Measurements from ENCODE around the gene PKM.

The PKM gene

GRCh38 chr15:72233769-72234168, 2.8 kb upstream of the PKM start:
- no peak for DNase-seq

DNA sequence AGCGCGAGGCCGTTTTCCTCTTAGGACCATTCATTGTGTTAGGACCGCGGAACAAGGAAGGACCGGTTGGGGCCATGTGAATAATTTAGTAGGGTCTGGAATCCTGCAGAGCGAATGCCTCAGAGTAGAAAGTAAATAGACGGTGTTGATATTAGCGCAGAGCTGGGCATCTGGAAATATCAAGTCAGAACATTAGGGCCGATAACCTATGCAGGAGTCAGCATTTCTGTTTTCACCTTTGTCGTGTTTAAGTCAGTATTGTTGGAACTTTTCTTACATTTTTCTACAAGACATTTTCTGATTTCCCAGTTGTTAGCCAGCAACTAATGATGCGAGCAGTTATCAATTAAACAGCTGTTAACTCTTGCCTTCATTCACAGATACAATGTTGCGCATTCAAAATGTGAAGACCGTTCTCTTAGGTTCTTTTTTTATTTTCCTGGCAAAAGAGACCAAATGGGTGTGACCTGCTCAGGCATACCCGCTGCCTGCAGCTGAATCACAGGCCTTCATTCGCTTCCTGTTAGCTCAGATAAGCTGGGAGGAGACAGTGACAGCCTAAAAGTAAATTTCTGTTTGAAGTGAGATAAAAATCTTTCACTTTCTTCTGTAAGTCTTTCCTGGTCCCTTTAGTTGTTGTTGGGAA, 966 bp upstream of the PKM start:
- peak; percentile 58 for DNase-seq

DNA sequence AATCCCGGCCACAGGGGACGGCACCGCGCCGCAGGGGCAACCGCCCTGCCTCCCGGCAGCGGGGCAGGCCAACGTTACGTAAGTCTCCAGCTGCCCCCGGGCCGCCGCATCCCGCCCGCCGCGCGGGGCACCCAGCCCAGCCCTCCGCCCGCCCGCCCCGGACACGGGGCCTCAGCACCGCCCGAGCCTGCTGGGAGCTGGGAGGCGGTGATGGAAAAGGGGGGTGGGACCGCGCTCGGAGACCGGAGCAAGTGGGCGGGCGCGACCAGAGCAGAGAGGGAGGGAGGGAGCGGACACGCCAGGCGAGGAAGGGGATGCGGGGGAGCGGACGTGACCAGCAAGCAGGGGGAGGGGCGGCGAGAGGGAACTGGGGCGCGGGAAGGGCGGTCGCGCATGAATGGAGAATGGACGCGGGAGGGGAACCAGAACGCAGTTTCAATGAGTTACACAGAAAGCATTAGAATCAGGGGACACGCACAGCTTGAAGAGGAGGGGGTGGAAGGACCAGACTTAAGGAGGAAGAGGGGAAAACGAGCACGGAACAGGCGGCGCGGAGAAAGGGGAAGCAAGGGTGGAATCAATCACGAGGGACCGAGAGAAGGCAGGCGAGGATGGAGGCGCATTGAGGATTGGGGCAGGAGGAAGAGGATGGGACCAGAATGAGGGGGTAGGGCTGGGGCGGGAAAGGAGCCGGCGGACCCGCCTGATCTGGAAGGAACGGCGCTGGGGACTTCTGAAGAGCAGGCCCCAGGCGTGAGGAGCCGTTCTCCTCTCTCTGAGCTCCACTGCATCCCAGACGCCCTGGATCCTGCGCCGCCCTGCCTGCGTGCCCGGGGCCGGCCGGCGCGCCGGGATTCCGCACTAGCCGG, 559 bp downstream of the PKM start:
- peak; percentile 88 for DNase-seq

DNA sequence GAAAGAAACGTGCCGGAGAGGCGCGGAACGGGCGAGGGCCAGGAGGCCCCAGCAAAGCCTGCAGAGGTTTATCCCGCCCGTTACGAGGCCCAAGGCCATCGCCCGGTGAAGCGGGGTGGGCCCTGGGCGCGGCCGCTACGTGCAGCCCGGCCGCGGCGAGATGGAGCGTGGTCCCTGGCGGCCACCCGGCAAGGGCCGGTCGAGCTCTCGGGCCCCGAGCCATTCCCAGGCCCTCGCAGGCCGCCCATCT, 1.1 kb downstream of the PKM start:
- peak; percentile 16 for DNase-seq

GRCh38 chr15:72229076-72229946, 1.7 kb downstream of the PKM start:
- peak; percentile 49 for DNase-seq

- DNase-seq = peak; percentile 30
Observed at GRCh38 chr15:72227720-72228119, 3.3 kb downstream of the PKM start.

GRCh38 chr15:72227192-72227586, 3.8 kb downstream of the PKM start:
- DNase-seq = peak; percentile 61

GRCh38 chr15:72223278-72223677, 7.7 kb downstream of the PKM start:
- DNase-seq = no peak

GRCh38 chr15:72222393-72222792, 8.6 kb downstream of the PKM start:
- DNase-seq = no peak

DNA sequence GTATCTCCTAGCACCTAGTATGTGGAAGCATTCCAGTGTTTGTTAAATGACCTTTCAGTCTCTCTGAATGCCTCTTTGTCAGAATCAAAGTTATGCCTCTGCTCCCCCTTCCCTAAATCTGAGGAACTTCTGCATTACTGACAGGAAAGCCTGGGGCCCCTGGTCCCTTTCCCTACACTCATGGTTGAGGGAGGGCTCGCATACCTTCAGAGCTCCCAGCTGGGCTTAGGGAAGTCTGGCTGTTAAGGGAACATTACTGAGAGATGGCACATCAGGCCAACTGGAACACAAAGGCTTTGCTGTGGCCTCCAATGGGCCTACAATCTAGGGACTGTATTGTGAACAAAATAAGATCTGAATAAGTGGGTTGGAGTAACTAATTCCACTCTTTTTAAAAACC, 10.3 kb downstream of the PKM start:
- DNase-seq = no peak

- no peak for DNase-seq
Observed at GRCh38 chr15:72217216-72217615, 13.8 kb downstream of the PKM start.

DNA sequence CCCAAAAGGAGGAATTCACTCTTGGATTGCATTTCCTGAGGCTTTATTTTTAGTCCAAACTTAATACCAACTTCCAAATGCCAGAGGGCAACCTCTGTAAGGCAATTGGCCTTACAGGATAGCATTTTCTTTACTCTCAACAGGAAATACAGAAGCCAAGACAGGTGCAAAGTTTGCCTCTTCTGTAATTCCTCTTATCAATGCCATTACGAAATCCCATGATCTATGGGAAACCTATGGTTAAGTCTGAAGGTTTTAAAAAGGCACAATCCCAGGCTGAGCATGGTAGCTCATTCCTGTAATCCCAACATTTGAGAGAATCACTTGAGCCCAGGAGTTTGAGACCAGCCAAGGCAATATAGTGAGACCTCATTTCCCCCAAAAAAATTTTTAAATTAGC, 14.9 kb downstream of the PKM start:
- no peak for DNase-seq

GRCh38 chr15:72207558-72208085, 23.4 kb downstream of the PKM start:
- DNase-seq = no peak

- no peak for DNase-seq
Observed at GRCh38 chr15:72206677-72207000, 24.4 kb downstream of the PKM start.

- DNase-seq = no peak
Observed at GRCh38 chr15:72205896-72206676, 24.9 kb downstream of the PKM start.

GRCh38 chr15:72205273-72205672, 25.7 kb downstream of the PKM start:
- no peak for DNase-seq

DNA sequence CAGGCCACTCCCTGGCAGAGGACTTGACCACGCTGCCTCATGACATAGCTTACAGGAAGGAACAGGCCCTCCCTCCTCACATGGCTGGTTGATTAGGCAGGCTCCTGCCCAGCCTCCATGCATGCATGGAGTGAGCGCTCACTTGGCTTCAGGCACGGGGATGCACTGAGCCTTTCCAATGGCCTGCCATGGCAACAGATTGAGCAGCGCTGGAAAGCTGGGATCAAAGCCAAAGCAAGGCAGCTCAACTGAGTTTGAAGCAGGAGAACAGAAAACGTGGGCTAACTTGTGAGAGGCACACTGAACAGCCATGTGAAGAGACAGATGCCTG, 27.5 kb downstream of the PKM start:
- DNase-seq = no peak

- DNase-seq = no peak
Observed at GRCh38 chr15:72202801-72203506, 28.0 kb downstream of the PKM start.

GRCh38 chr15:72202302-72202701, 28.7 kb downstream of the PKM start:
- DNase-seq = no peak

DNA sequence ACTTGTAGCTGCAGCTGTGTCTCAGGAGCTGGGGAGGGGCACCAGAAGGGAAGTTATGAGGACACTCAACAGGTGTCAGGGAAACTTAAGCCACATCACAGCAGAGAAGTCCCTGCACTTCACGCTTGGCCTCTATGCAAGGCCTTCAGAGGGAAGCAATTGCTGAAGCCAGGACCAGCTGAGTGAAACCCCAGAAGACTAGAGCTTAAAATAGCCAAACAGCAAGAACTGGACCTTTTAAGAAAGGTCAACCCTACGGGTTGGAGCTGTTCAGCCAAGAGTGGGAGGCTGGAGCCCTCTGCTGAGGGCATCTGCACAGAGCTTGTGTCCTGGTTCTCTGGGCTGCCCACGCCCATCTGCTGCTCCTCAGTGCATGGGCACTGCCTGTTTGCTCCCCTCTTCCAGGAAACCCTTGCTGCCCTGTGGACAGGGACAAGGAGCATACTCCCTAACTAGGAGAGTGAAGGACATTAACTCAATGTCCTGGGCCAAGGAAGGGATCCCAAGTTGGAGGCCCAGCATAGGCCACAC, 29.5 kb downstream of the PKM start:
- DNase-seq = no peak

- DNase-seq = no peak
Observed at GRCh38 chr15:72200395-72201237, 30.4 kb downstream of the PKM start.

Data from stimulated activated CD4-positive, alpha-beta T cell treated with anti-CD3 and anti-CD28 coated beads, Interleukin-4, amount 100 ng/mL, for 24 hours (primary cell).